Astrocyte of the hippocampus (primary cell): ENCODE results near the gene DUS2.

ENCODE experiments used
- DNase-seq: peaks from one replicate; pipeline ENCODE4 v3.0.0; 2011; ENCODE audit warnings: low read depth, low spot score

The DUS2 gene

DNA sequence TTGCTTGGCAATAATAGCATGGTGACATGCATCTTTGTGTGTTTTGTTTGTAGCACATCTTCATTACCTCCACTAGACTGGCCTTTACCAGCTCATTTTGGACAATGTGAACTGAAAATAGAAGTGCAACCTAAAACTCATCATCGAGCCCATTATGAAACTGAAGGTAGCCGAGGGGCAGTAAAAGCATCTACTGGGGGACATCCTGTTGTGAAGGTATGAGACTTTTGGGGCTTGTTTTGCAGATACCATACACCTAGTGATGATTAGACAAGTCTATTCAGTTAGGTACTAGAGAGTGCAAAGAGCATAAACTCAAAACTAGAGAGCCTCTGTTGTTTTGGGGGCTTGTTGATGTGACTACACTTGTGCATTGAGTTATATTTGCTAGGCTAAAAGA lies 103.3 kb downstream of the DUS2 start:
- DNase-seq: no peak

DNA sequence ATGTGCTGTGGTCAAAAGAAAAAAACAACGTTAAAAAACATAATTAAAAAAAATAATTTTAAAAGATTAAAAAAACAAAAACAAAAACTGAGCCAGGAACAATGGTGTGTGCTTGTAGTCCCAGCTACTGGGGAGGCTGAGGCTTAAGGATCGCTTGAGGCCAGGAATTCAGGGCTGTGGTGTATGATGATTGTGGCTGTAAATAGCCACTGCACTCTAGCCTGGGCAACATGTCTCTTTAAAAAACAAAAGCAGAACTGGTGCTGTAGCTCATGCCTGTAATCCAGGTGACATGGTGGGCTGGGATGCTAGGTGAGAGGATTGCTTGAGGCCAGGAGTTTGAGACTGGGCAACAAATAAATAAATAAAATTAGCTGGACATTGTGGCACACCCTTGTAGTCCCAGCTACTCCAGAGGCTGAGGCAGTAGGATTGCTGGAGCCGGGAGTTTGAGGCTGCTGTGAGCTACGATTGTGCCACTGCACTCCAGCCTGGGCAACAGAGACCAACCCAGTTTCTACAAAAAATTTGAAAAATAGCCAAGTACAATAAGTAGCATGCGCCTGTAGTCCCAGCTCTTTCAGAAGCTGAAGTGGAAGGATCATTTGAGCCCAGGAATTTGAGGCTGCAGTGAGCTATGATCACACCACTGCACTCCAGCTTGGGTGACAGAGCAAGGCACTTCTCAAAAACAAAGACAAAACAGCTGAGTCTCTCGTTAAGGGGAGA lies 105.7 kb downstream of the DUS2 start:
- peak; percentile 74 for DNase-seq
